Activated CD4-positive, alpha-beta T cell treated with anti-CD3 and anti-CD28 coated beads for 1 hour (primary cell): ENCODE measurements around the gene APOBEC3G.
"Not testable (repeated sequence)": the region's sequence is repeated elsewhere in the genome, so short reads cannot be mapped to it uniquely, and the experiment has no call there.

Experiments used
- DNase-seq: peaks from one replicate; pipeline ENCODE4 v3.0.0-alpha.2; 2020

The APOBEC3G gene

GRCh38 chr22:39077026-39077840, at the start of gene APOBEC3G:
Gene APOBEC3G, plus strand, starts transcription at chr22:39077275. Its CDS starts 87 bp downstream, at chr22:39077362.
- DNase-seq: not testable (repeated sequence)

- no peak for DNase-seq
Measured at GRCh38 chr22:39027717-39028116, 49.4 kb upstream of the APOBEC3G start.

DNA sequence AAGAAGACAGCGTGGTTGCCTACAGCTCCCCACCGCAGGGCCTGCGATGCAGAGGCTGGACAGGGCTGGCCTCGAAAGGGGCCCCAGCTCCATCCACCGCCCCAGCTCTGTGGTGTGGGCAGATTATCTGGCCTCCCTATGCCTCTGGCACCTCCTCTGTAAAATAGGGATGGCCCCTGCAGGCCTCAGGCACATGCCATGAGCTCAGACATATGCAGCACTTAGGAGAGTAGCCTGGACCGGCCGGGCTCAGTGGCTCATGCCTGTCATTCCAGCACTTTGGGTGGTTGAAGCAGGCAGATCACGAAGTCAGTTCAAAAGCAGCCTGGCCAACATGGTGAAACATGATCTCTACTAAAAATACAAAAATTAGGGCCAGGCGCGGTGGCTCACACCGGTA, 48.8 kb upstream of the APOBEC3G start:
- DNase-seq: no peak

DNA sequence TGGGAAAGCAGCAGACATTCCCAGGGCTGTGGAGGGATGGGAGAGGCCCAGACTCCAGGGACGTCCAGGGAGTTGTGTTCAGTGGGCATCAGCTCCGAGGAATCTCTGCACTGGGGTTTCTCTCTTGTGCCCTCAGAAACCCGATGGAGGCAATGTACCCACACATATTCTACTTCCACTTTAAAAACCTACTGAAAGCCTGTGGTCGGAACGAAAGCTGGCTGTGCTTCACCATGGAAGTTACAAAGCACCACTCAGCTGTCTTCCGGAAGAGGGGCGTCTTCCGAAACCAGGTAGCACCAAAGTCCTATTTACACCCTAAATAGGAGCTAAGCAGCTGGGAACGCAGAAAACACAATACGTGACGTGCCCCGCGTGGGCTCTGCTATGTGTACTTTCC, 47.8 kb upstream of the APOBEC3G start:
- DNase-seq: no peak

DNA sequence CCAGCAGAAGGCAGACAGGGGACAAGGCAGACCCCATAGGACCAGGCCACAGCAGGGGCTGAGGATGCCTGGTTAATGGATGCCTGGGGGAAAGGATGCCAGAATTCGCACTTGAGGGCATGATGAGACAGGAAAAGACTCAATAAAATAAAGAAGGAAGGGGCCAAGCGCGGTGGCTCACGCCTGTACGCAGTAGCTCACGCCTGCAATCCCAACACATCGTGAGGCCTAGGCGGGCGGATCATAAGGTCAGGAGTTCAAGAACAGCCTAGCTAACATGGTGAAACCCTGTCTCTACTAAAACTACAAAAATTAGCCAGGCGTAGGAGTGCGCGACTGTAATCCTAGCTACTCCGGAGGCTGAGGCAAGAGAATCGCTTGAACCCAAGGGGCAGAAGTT, 46.4 kb upstream of the APOBEC3G start:
- no peak for DNase-seq

DNA sequence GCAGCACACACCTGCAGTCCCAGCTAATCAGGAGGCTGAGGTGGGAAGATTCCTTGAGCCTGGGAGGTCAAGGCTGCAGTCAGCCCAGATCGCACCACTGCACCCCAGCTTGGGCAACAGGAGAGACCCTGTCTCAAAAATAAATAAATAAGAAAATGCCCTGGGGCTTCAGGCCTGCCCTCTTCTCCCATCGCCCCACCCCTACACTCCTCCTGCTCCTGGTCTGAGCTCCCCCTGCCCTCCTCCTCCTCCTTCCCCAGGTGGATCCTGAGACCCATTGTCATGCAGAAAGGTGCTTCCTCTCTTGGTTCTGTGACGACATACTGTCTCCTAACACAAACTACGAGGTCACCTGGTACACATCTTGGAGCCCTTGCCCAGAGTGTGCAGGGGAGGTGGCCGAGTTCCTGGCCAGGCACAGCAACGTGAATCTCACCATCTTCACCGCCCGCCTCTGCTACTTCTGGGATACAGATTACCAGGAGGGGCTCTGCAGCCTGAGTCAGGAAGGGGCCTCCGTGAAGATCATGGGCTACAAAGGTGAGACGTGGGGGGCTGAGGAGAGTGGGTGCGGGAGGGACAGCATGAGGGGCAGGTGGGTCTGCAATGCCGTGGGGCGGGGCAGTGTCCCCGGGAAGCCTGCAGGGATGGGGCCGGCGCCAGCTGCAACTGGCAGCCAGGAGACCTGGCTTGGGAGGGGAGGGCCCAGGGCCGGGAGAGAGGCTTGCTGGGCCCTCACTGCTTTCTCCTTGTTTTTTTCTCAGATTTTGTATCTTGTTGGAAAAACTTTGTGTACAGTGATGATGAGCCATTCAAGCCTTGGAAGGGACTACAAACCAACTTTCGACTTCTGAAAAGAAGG, 45.4 kb upstream of the APOBEC3G start:
- not testable (repeated sequence) for DNase-seq

DNA sequence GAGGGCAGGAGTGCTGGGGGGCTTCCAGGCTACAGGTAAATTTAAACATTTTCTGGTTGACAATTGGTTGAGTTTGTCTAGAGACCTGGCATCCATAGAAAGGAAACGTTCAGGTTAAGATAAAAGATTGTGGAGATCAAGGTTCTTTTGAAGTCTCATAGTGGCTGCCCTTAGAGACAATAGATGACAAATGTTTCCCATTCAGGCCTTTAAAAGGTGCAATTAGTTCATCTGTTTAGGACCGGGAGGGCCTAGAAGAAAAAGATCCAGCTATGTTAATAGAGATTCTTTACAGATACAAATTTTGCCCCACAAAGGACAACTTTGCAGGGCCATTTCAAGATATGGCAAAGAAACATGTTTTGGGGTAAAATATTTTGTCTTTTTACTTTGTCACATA, 40.0 kb upstream of the APOBEC3G start:
- not testable (repeated sequence) for DNase-seq

DNA sequence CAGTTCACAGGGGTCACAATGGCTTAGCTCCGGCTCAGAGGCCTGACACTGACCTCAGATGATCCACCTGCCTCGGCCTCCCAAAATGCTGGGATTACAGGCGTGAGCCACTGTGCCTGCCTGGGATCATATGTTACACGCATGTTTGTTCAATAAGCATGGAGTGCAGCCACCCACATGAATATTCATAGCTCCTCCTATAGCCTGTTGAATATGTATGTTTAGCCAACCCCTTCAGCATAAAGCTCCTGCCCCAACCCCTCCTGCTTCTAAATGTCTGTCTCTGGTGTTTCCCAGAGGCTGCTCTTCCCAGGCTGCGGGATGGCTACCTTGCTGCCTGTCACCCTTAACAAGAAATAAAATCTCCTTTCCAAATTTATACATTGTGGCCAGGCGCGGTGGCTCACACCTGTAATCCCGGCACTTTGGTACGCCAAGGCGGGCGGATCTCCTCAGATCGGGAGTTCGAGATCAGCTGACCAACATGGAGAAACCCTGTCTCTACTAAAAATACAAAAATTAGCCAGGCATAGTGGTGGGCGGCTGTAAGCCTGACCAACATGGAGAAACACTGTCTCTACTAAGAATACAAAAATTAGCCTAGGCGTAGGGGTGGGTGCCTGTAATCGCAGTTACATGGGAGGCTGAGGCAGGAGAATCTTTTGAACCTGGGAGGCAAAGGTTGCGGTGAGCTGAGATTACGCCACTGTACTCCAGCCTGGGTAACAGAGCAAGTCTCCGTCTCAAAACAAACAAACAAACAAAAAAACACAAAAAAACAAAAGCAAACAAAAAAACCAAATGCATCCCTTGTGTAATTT, 37.6 kb upstream of the APOBEC3G start:
- DNase-seq: no peak

DNA sequence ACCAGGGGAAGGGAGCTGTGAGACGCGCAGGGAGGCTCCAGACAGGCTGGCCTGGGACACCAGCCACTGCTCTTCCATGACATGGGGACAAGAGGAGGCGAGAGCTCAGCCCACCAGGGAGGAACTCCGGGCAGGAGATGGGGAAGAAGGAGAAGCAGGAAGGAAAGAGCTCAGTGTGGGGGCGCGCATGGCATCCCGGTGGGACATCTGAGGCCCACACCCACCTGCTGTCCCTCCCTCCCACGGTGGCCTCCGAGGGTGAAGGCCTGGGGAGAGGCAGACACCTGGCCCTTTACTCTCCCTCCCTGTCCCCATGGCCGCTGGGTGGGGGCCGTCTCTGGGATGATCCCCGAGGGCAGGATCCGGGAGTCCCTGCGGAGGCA, 36.9 kb upstream of the APOBEC3G start:
- not testable (repeated sequence) for DNase-seq

DNA sequence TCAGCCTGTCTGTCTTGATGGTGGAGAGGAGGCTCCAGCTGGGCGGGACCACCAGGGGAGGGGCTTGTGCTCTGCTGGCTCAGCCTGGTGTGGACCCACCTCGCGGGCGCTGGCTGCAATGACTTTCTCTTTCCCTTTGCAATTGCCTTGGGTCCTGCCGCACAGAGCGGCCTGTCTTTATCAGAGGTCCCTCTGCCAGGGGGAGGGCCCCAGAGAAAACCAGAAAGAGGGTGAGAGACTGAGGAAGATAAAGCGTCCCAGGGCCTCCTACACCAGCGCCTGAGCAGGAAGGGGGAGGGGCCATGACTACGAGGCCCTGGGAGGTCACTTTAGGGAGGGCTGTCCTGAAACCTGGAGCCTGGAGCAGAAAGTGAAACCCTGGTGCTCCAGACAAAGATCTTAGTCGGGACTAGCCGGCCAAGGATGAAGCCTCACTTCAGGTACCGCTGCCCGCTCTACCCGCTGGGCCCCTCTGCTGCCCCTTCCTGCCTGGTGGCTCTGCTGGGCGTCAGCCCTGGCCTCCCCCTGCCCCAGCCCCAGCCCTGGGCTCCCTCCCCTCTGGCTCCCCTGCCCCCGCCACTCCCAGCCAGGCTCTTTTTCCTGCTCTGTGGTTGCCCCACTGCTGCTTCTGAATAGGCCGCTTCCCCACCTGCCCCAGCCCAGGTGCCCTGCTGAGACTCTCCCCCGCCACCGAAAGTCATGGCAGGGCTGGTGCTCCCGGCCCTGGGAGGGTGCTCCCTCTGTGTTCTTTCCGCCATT, 36.4 kb upstream of the APOBEC3G start, which contains the start of gene APOBEC3F:
Gene APOBEC3F (plus strand): TSS at position 327 of the 759 bp plus-strand sequence. CDS start 97 bp downstream, at position 424.
- peak; percentile 47 for DNase-seq

- DNase-seq: no peak
Measured at GRCh38 chr22:39041908-39042307, 35.2 kb upstream of the APOBEC3G start.

DNA sequence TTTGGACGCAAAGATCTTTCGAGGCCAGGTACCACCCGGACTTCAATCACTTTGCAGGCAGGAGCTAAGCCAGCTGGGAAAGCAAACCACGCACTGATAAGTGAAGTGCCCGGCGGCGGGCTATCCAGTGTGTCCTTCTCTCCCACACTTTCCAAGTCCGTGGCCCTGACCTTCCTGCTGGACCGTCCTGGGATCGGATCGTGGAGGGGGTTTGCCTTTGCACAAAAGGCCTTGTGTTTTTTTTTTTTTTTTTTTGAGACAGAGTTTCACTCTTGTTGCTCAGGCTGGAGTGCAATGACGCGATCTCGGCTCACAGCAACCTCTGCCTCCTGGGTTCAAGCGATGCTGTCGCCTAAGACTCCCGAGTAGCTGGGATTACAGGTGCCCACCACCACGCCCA, 34.0 kb upstream of the APOBEC3G start:
- not testable (repeated sequence) for DNase-seq

DNA sequence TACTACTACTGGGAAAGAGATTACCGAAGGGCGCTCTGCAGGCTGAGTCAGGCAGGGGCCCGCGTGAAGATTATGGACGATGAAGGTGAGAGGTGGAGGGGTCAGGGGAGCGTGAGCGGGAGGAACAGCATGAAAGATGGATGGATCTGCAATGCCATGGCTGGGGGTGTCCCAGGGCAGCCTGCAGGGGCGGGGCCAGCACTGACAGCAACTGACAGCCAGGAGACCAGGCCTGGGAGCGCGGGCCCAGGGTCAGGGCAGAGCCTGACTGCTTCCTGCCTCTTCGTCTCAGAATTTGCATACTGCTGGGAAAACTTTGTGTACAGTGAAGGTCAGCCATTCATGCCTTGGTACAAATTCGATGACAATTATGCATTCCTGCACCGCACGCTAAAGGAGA, 31.9 kb upstream of the APOBEC3G start:
- DNase-seq: not testable (repeated sequence)

DNA sequence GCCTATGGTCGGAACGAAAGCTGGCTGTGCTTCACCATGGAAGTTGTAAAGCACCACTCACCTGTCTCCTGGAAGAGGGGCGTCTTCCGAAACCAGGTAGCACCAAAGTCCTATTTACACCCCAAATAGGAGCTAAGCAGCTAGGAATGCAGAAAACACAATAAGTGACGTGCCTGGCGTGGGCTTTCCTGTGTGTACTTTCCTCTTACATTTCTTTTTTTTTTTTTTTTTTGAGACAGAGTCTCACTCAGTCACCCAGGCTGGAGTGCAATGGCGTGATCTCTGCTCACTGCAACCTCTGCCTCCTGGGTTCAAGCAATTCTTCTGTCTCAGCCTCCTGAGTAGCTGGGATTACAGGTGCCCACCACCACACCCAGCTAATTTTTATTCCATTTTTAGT, 27.6 kb upstream of the APOBEC3G start:
- not testable (repeated sequence) for DNase-seq

DNA sequence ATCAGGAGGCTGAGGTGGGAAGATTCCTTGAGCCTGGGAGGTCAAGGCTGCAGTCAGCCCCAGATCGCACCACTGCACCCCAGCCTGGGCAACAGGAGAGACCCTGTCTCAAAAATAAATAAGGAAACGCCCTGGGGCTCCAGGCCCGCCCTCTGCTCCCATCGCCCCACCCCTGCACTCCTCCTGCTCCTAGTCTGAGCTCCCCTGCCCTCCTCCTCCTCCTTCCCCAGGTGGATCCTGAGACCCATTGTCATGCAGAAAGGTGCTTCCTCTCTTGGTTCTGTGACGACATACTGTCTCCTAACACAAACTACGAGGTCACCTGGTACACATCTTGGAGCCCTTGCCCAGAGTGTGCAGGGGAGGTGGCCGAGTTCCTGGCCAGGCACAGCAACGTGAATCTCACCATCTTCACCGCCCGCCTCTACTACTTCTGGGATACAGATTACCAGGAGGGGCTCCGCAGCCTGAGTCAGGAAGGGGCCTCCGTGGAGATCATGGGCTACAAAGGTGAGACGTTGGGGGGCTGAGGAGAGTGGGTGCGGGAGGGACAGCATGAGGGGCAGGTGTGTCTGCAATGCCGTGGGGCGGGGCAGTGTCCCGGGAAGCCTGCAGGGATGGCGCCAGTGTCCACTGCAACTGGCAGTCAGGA, 25.1 kb upstream of the APOBEC3G start:
- not testable (repeated sequence) for DNase-seq

DNA sequence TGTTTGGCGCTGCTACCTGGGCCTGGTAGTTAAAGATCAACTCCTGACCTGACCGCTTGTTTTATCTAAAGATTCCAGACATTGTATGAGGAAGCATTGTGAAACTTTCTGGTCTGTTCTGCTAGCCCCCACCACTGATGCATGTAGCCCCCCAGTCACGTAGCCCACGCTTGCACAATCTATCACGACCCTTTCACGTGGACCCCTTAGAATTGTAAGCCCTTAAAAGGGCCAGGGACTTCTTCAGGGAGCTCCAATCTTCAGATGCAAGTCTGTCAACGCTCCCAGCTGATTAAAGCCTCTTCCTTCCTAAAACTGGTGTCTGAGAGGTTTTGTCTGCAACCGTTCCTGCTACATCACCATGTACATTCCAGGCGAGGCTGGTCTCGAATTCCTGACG, 21.4 kb upstream of the APOBEC3G start:
- DNase-seq: no peak

- DNase-seq: not testable (repeated sequence)
Measured at GRCh38 chr22:39061290-39061689, 15.8 kb upstream of the APOBEC3G start.

GRCh38 chr22:39061951-39062350, 15.1 kb upstream of the APOBEC3G start:
- DNase-seq: not testable (repeated sequence)

- DNase-seq: not testable (repeated sequence)
Measured at GRCh38 chr22:39063904-39064303, 13.2 kb upstream of the APOBEC3G start.

GRCh38 chr22:39066442-39067276, 10.4 kb upstream of the APOBEC3G start:
- not testable (repeated sequence) for DNase-seq
